ENCODE results near the gene HOXB3. TPM values are rescaled to one million over a fixed set of nuclear protein-coding genes. Genes with fewer than 3 reads are reported as not detected.
A peak's percentile ranks its signal among the peaks of the same experiment; 100 is the strongest.

The HOXB3 gene
- 1 to 10 TPM; 1.4 to 2.0 TPM for total RNA-seq

GRCh38 chr17:48589831-48590606, at the start of gene HOXB3:
HOXB3 (minus strand) TSS chr17:48590241; CDS start chr17:48552474, 37,767 bp downstream.
- H3K36me3 Mint-ChIP-seq (ENCODE audit: low read depth) = no peaks in the 10 kb centered on the region
- CTCF ChIA-PET = interaction anchor here (1.0 to 5.7 kb wide), 11 partner anchors 23 to 282 kb away, joined by 3 to 59 read pairs (median 4); no protein-coding TSS in a partner anchor
- H3K9me3 Mint-ChIP-seq = no peaks in the 10 kb centered on the region
- intact Hi-C loops (cut with micrococcal nuclease) = no loop called here
- TF ChIP-seq CTCF (IDR thresholded peaks at IDR 0.05) = no peak
- no peak within 1 kb of the TSS for H3K4me3 Mint-ChIP-seq
- H3K27ac Mint-ChIP-seq = no peak within 1 kb of the TSS
- H3K27me3 Mint-ChIP-seq = peaks cover 79% of the 10 kb centered on the region
- ATAC-seq (no peak), DNase-seq (no peak)
- peaks cover 28% of the 10 kb centered on the region for H3K4me1 Mint-ChIP-seq (ENCODE audit: low read depth)
- POLR2A ChIA-PET = interaction anchor here (0.8 to 1.1 kb wide), 3 partner anchors 57 to 269 kb away, joined by 3 read pairs; no protein-coding TSS in a partner anchor

GRCh38 chr17:48639136-48639535, 49.1 kb upstream of the HOXB3 start:
- POLR2A ChIA-PET = no interaction called here
- H3K27ac Mint-ChIP-seq = no peak overlapping the region

GRCh38 chr17:48637323-48638260, 47.6 kb upstream of the HOXB3 start:
- no peak overlapping the region for H3K4me3 Mint-ChIP-seq
- ChIA-PET POLR2A (interaction anchor here (1.2 kb wide), 1 partner anchor 100 kb away, joined by 3 read pairs; no protein-coding TSS in a partner anchor), CTCF (interaction anchor here (0.6 to 3.5 kb wide), 33 partner anchors 7 to 617 kb away, joined by 3 to 33 read pairs (median 5); partner anchors contain the start of genes HOXB8 and HOXB9)
- H3K27ac Mint-ChIP-seq = no peak overlapping the region
- intact Hi-C loops (cut with micrococcal nuclease) = no loop called here
- no peaks in the 10 kb centered on the region for H3K36me3 Mint-ChIP-seq (ENCODE audit: low read depth)
- H3K9me3 Mint-ChIP-seq = no peaks in the 10 kb centered on the region
- TF ChIP-seq CTCF (IDR thresholded peaks at IDR 0.05) = no peak
- peaks cover 78% of the 10 kb centered on the region for H3K27me3 Mint-ChIP-seq
- H3K4me1 Mint-ChIP-seq (ENCODE audit: low read depth) = peaks cover 9% of the 10 kb centered on the region
- ATAC-seq (no peak), DNase-seq (no peak)

More at GRCh38 chr17:48639136-48639535, 49.1 kb upstream of the HOXB3 start:
- H3K4me1 Mint-ChIP-seq (ENCODE audit: low read depth) = peaks cover 6% of the 10 kb centered on the region
- DNase-seq (no peak), ATAC-seq (no peak)
- H3K27me3 Mint-ChIP-seq = peaks cover 81% of the 10 kb centered on the region
- no peaks in the 10 kb centered on the region for H3K9me3 Mint-ChIP-seq
- H3K4me3 Mint-ChIP-seq = no peak overlapping the region
- no peak for TF ChIP-seq CTCF (IDR thresholded peaks at IDR 0.05)
- intact Hi-C loops (cut with micrococcal nuclease) = no loop called here
- no peaks in the 10 kb centered on the region for H3K36me3 Mint-ChIP-seq (ENCODE audit: low read depth)
- CTCF ChIA-PET = interaction anchor here (1.6 to 2.7 kb wide), 2 partner anchors 14 to 32 kb away, joined by 4 to 10 read pairs; partner anchors contain the start of gene HOXB9

- no peaks in the 10 kb centered on the region for H3K9me3 Mint-ChIP-seq
- no peak overlapping the region for H3K4me3 Mint-ChIP-seq
- ChIA-PET POLR2A (interaction anchor here (0.9 to 1.2 kb wide), 2 partner anchors 18 to 102 kb away, joined by 3 to 4 read pairs; no protein-coding TSS in a partner anchor), CTCF (interaction anchor here (0.6 to 3.5 kb wide), 63 partner anchors 8 to 1019 kb away, joined by 3 to 33 read pairs (median 4); partner anchors contain the start of genes ATP5MC1, HOXB5, HOXB8 and HOXB9)
- no peak overlapping the region for H3K27ac Mint-ChIP-seq
- H3K36me3 Mint-ChIP-seq (ENCODE audit: low read depth) = no peaks in the 10 kb centered on the region
- peaks cover 74% of the 10 kb centered on the region for H3K27me3 Mint-ChIP-seq
- intact Hi-C loops (cut with micrococcal nuclease) = no loop called here
- peaks cover 6% of the 10 kb centered on the region for H3K4me1 Mint-ChIP-seq (ENCODE audit: low read depth)
- ATAC-seq (peak; percentile 95), DNase-seq (peak; percentile 89)
- peak; percentile 77 for TF ChIP-seq CTCF (IDR thresholded peaks at IDR 0.05)
Measured at GRCh38 chr17:48636177-48637018, 46.4 kb upstream of the HOXB3 start.
